Stimulated activated CD4-positive, alpha-beta T cell treated with anti-CD3 and anti-CD28 coated beads, TNF-alpha, amount 100 ng/mL, for 1 hour (primary cell): ENCODE data around the gene ROPN1L.
"Not testable (repeated sequence)": the region's sequence is repeated elsewhere in the genome, so short reads cannot be mapped to it uniquely, and the experiment has no call there.

Experiments
- DNase-seq, 3 donors: peaks; one replicate each; pipeline ENCODE4 v3.0.0-alpha.2; 2020; ENCODE audit warnings: low read depth in 3 of 3, low spot score in 1 of 3

The ROPN1L gene

GRCh38 chr5:10501554-10502075 lies 59.9 kb downstream of the ROPN1L start:
- no peak for DNase-seq

DNA sequence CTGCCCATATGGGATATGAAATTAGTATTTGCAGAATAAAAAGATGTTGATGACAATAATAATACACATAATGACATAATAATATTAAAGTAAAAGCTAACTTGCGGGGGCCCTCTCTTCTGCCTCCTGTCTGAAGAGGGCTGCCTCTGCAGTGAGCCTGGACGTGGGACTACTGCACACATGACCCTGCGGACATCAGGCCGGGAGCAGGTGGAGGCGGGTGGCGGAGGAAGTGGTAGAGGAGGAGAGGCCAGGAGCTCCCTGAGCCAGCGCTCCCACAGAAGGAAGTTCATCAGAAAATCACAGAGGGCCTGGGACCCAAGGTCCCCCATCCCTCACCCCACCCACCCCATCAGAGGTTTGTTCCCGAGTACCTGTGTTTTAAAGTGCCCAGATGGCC lies 60.5 kb downstream of the ROPN1L start:
- no peak for DNase-seq

- DNase-seq = no peak
Observed at GRCh38 chr5:10502578-10502977, 60.9 kb downstream of the ROPN1L start.

DNA sequence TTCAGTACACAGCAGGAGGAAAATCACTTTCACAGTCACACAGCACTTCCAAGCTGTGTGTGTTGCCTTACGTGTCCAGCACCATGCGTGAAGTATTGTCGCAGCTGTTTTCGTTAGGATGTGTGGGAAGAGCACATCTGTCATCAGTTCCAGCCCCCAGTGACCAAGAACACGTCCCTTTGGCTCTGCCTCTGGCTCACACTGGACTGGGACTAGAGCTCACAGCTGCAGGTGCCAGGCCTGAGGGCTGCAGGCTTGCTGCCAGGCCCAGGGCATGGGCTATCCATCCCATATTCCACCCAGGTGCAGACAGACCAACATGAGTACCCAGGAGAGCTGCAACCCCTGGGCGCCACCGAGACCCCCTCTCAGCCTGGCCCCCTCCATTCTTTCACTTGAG lies 61.6 kb downstream of the ROPN1L start:
- DNase-seq = no peak

- DNase-seq = no peak
Observed at GRCh38 chr5:10503997-10504793, 62.5 kb downstream of the ROPN1L start.

GRCh38 chr5:10505517-10506095 lies 63.9 kb downstream of the ROPN1L start:
- no peak for DNase-seq

DNA sequence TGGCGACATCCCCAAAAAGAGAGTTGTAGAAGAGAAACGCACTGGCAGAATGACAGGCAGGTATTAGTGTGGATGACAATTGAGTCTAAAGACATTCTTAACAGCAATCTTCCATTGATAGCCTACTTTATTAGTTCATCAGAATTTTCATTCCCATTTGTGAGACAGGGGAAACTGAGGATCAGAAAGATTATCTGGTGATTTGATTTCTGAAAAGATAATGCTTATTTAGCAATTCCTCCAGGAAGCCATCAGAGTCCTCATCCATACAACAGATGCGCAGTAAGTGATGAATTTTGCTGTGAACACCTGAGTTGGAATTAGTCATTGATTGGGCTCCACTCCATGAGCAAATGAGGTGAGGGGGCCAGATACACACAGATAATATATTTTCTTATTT lies 64.9 kb downstream of the ROPN1L start:
- DNase-seq = no peak

GRCh38 chr5:10507575-10508096 lies 66.0 kb downstream of the ROPN1L start:
- DNase-seq = no peak

DNA sequence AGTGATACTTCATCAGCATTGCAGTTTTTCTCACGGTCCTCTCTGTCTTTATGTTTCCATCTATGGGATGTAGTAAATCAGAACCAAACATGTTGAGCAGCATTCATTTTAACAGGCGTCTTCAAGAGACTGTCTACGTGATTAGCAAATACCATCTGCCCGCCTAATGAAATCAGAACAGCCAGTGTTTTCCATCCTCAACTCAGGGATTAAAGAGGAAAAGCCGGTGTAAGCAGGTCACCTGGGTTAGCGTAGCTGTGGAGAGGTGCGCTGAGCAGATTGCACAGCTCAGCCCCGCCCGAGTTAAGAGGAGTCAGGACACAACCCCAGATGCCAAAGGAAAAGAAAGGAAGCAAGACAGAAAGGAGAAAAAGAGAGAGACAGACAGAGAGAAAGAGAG lies 67.9 kb downstream of the ROPN1L start:
- no peak for DNase-seq

DNA sequence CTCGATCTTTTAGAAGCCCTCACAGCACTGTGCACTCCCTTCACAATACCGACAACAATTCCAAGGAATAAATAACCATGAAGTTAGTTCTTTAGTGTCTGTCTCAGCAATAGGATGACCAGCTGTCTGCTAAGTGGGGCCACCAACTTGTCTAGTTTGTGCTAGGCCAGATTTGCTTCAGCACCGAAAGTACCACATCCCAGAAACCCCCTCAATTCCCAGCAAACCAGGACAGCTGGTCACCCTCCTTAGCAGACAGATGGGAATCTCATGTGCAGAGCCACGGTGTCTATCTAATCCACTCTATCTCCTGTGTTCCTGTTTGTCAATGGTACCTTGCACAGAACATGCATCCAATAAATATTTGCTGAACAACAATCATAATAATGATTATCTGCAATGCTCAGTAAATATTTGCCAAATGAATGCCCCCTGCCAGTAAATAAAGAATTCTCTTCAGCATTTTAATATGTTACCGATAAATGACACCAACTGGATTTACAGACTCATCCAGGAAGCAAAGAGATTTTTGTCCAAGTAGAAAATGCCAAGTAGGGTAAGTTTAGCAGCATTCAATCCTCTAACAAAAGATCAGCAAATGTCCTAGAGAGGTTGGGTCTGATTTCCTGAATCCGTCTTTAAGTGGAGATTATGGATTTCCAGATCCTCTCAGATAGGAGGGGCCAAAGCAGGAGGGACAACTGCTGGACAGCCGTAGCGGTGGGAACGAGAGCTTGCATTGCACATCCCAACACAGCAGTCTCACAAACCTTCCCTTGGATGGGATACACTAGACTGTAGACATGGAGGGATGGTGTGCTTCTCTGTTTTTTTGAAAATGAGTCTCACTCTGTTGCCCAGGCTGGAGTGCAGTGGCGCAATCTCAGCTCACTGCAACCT lies 70.3 kb downstream of the ROPN1L start:
- DNase-seq = no peak

DNA sequence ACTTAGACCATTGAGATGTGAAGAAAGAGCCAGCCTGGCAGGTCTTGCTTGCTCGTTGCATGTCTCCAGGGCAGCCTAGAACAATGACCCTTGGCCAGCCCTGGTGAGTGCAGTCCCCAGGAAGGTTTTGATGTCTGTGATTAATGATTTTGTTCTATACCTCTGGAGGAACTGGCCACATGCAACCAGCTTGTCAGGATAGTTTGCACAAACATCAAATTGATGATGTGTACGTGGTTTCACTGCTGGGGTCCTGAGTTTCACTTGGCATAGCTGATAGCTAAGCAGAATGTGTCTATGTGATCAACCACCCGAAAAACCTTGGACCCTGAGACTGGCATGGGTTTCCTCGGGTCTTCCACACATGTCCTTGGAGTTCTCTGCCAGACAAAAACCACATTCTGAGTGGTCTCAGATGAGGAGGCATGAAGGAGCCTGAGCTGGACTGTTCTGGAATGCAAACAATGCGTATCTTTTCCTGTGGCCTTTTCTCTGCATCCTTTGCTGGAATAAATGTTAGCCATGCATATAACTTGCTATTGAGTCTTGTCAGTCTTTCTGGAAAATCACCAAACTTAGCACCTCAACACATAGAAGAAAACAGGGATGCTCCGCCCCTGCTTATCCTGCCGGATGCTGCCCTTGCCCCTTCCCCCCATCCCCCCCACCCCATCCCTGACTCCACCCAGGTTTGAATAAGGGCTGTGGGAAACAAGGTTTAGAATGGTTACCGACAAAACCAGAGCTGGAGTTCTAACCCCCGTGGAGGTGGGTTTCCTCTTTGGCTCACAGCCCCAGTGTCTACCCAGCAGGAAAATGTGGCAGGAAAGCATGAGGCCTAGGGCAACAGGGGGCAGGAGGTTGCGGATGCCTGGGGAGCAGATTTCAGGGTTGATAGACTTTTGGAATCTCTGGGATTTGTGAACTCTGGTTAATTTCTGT lies 72.1 kb downstream of the ROPN1L start:
- no peak for DNase-seq

DNA sequence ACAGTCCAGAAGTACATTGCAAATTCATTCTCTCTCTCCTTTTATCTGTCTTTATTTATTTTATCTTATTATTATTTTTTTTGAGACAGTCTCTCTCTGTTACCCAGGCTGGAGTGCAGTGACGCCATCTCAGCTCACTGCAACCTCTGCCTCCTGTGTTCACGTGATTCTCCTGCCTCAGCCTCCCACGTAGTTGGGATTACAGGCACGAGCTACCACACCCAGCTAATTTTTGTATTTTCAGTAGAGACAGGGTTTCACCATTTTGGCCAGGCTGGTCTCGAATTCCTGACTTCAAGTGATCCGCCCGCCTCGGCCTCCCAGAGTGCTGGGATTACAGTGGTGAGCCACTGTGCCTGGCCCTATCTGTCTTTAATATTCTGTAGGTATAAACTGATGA lies 72.9 kb downstream of the ROPN1L start:
- not testable (repeated sequence) for DNase-seq
